ENCODE measurements around the gene EMC8.

EMC8 gene

DNA sequence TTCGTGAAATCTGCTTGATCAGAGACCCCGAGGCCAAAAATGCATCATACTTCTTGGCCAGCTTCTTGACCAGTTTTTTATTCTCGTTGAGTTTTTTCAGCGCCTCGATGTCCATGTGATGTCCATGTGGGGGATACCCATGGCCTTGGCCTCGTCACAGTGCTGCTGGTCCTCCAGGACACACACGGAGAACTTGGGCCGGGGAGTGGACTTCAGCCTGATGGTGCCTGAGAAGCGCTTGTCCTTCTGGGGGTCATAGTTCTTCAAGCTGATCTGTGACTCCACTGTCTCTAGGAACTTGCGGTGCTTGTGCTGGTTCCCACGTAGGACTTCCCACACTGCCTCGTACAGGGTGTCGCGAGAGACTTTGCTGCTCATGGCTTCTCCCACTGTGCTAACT is 16.8 kb upstream of the EMC8 start:
- no peak overlapping the region for H3K4me3 ChIP-seq (ENCODE audit: control insufficient read depth, low read depth, low read length)
- no peak for DNase-seq (ENCODE audit: low read depth)
- TF ChIP-seq, protein P1, sequence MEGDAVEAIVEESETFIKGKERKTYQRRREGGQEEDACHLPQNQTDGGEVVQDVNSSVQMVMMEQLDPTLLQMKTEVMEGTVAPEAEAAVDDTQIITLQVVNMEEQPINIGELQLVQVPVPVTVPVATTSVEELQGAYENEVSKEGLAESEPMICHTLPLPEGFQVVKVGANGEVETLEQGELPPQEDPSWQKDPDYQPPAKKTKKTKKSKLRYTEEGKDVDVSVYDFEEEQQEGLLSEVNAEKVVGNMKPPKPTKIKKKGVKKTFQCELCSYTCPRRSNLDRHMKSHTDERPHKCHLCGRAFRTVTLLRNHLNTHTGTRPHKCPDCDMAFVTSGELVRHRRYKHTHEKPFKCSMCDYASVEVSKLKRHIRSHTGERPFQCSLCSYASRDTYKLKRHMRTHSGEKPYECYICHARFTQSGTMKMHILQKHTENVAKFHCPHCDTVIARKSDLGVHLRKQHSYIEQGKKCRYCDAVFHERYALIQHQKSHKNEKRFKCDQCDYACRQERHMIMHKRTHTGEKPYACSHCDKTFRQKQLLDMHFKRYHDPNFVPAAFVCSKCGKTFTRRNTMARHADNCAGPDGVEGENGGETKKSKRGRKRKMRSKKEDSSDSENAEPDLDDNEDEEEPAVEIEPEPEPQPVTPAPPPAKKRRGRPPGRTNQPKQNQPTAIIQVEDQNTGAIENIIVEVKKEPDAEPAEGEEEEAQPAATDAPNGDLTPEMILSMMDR (IDR thresholded peaks at IDR 0.05; ENCODE audit: control insufficient read depth, insufficient read depth, low read depth, low read length, missing control alignments): no peak

DNA sequence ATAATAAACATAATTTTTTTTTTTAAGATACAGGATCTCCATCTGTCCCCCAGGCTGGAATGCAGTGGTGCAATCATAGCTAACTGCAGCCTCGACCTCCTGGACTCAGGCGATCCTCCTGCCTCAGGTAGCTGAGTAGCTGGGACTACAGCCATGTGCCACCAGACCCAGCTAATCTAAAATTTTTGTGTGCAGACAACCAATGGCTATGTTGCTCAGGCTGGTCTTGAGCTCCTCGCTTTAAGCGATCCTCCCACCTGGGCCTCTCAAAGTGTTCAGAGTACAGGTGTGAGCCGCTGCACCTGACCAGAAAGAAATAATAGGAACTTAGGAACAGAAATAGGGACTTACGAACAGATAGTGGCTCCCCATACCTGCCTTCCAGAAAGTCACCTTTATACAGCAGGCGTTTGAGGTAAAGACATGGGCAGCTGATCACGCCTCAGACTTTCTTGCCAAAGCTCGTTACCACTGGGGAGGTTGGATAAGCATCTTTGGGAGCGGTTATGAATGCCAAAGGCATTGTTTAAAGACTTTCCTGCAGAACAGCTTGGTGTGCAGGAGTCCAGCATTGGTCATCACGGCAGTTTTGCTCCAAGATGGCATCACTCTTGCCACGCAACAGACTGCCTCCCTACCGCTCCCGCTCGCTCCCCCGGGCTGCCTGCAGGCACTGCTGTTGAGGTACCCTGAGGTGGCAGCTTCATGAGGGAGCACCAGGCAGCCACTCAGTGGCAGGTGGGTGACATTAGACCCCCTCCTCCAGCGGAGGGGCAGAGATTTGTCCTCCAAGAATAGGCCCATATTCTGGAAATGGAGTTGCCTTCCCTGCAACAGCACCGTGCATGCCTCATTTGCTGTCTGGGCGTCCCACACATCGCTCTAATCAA is 13.7 kb upstream of the EMC8 start:
- TF ChIP-seq, protein P1 (IDR thresholded peaks at IDR 0.05; ENCODE audit: control insufficient read depth, insufficient read depth, low read depth, low read length, missing control alignments): no peak
- no peak overlapping the region for H3K4me3 ChIP-seq (ENCODE audit: control insufficient read depth, low read depth, low read length)

DNA sequence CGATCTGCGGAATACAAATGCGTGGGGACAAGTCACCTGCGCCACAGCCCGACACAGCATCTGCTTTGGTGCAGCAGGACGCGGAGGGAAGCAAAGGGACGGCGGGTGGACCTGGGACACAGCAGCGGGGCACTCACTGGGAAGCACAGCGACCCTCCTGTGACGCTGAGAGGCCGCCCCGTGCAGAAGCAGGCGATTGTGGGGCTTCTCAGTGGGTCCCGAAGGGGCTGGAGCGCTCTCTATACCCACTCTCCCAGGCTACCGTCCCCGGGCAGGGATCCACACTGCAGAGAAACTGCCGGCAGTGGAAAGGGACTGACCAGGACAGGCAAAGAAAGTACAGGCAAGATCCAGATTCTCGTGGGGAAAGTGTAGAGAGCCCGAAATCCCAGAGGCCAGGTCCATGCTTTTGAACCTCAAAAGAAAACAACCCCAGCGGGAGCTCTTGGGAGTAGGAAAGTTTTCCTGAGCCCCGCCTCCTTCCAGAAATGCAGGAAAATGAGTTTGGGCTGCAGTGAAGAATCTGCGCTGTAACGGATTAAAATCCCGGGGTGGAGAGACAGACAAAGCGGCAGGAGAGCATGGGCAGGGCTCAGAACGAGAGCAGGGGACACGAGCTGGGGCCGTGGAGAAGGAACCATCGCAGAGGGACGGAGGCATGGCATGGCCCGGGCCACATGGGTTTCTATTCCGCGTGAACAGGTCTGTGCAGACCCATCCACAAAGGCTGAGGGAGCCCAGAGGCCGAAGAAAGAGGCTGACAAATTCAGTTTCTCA is 12.9 kb upstream of the EMC8 start:
- H3K4me3 ChIP-seq (ENCODE audit: control insufficient read depth, low read depth, low read length): no peak overlapping the region
- TF ChIP-seq, protein P1 (IDR thresholded peaks at IDR 0.05; ENCODE audit: control insufficient read depth, insufficient read depth, low read depth, low read length, missing control alignments): no peak
- DNase-seq (ENCODE audit: low read depth): no peak

More for the DNA sequence above, 13.7 kb upstream of the EMC8 start:
- DNase-seq (ENCODE audit: low read depth): no peak

DNA sequence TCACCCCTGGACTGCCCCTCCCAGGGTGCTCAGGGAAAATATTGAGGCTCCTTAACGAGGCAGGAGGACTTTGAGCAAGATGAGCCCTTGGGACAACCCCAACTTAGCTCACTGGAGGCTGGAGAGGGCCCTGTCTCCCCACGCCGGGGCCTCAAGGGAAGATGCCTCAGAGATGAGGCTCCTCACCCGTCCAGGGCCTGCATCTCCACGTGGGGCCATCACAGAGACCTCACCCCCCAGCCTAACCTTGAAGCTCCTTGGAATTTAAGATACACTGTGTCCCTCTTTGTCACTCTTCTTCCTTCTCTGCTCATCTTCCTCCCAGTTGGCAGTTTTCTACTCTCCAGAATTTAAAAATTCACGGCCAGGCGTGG is 11.4 kb upstream of the EMC8 start:
- TF ChIP-seq, protein P1 (IDR thresholded peaks at IDR 0.05; ENCODE audit: control insufficient read depth, insufficient read depth, low read depth, low read length, missing control alignments): no peak
- no peak for DNase-seq (ENCODE audit: low read depth)
- H3K4me3 ChIP-seq (ENCODE audit: control insufficient read depth, low read depth, low read length): no peak overlapping the region

DNA sequence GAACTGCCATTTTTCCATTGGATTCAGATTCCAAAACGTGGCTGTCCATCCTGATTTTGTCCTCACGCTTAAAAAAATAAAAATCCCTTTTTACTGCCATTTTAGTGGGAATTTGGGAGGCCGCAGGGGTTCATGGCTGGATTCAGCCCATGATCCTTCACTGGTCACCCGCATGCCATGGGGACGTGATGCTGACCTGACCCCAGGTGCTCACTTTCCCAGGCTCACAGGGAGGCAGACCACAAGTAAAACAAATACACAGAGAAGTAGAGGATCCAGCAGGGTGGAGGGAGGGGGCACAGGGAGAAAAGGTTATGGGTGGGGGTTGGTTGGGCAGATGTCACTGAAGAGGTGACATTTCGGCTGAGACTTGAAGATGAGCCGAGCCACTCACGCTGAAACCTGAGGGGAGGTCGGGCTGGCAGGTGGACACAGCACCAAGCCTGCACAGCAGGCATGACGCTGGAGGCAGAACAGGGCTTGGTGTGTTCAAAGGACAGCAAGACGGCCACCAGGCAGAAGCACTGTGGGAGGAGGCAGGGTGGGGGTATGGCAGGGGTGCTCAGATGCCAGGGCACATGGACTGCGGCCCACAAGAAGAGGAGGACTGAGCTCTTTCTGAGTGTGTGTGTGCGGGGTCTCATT is 10.9 kb upstream of the EMC8 start:
- DNase-seq (ENCODE audit: low read depth): no peak
- no peak overlapping the region for H3K4me3 ChIP-seq (ENCODE audit: control insufficient read depth, low read depth, low read length)
- TF ChIP-seq, protein P1 (IDR thresholded peaks at IDR 0.05; ENCODE audit: control insufficient read depth, insufficient read depth, low read depth, low read length, missing control alignments): no peak

DNA sequence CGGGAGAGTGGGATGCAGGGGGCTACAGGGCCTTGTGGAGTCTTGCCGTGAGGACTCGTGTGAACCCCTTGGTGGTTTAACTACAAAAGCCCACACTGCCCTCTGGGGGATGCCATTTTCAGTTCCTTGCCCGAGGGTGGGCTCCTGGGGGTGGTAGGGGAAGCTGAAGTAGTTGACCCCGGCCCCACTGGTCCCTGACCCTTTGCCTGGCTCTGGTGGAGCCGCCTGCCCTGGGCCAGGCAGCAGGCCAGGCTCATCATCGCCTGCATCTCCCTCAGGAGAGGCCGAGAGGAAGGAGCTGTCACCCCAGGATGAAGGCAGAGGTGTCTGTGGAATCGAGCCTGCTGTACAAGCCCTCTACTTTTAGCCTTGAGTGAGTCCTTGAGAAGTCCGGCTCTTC is 10.3 kb upstream of the EMC8 start:
- H3K4me3 ChIP-seq (ENCODE audit: control insufficient read depth, low read depth, low read length): no peak overlapping the region
- DNase-seq (ENCODE audit: low read depth): no peak
- TF ChIP-seq, protein P1 (IDR thresholded peaks at IDR 0.05; ENCODE audit: control insufficient read depth, insufficient read depth, low read depth, low read length, missing control alignments): no peak
